ENCODE results near the gene VPREB1.

Gene VPREB1

GRCh38 chr22:22241554-22241898 is 3.1 kb upstream of the VPREB1 start:
- ChIA-PET CTCF (no interaction called here), POLR2A (no interaction called here)
- DNase-seq (ENCODE audit: extremely low spot score), result no peak
- TF ChIP-seq ZNF384 (IDR thresholded peaks at IDR 0.05) (no peak), NFRKB (IDR thresholded peaks at IDR 0.05) (no peak), PKNOX1 (IDR thresholded peaks at IDR 0.05) (no peak), HDGF (IDR thresholded peaks at IDR 0.05; ENCODE audit: borderline replicate concordance) (no peak), FOXM1 (IDR thresholded peaks at IDR 0.05; ENCODE audit: borderline replicate concordance) (no peak), FOXK2 (IDR thresholded peaks at IDR 0.05) (no peak), LEF1 (IDR thresholded peaks at IDR 0.05; ENCODE audit: borderline replicate concordance) (no peak), ELF4 (IDR thresholded peaks at IDR 0.05) (no peak), FOXA1 (IDR thresholded peaks at IDR 0.05) (no peak), SUZ12 (IDR thresholded peaks at IDR 0.05) (no peak), SP1 (IDR thresholded peaks at IDR 0.05) (no peak)

GRCh38 chr22:22242488-22242887 is 2.1 kb upstream of the VPREB1 start:
- TF ChIP-seq ELF4 (IDR thresholded peaks at IDR 0.05) (no peak), ARNT (IDR thresholded peaks at IDR 0.05) (no peak), TARDBP (IDR thresholded peaks at IDR 0.05) (no peak), NFRKB (IDR thresholded peaks at IDR 0.05) (no peak), FOXM1 (IDR thresholded peaks at IDR 0.05; ENCODE audit: borderline replicate concordance) (no peak), ZNF384 (IDR thresholded peaks at IDR 0.05) (no peak), HDGF (IDR thresholded peaks at IDR 0.05; ENCODE audit: borderline replicate concordance) (no peak), SP1 (IDR thresholded peaks at IDR 0.05) (no peak), SUZ12 (IDR thresholded peaks at IDR 0.05) (no peak), PKNOX1 (IDR thresholded peaks at IDR 0.05) (no peak), L3MBTL2 (conservative IDR thresholded peaks at IDR 0.05) (no peak), BHLHE40 (IDR thresholded peaks at IDR 0.05; ENCODE audit: borderline replicate concordance) (no peak)
- no peak for DNase-seq (ENCODE audit: extremely low spot score)
- POLR2A ChIA-PET, result no interaction called here

GRCh38 chr22:22243033-22243680 is 1.4 kb upstream of the VPREB1 start:
- DNase-seq (ENCODE audit: extremely low spot score), result no peak
- POLR2A ChIA-PET, result no interaction called here
- CTCF ChIA-PET, result interaction anchor here (0.7 kb wide), 1 partner anchor 1362 kb away, joined by 4 read pairs; no protein-coding TSS in a partner anchor
- no peak for TF ChIP-seq SP1 (IDR thresholded peaks at IDR 0.05)

More at GRCh38 chr22:22242488-22242887, 2.1 kb upstream of the VPREB1 start:
- CTCF ChIA-PET, result interaction anchor here (0.7 kb wide), 1 partner anchor 154 kb away, joined by 4 read pairs; no protein-coding TSS in a partner anchor

- POLR2A ChIA-PET, result interaction anchor here (1.0 kb wide), 1 partner anchor 37 kb away, joined by 3 read pairs; no protein-coding TSS in a partner anchor
- no peak for DNase-seq (ENCODE audit: extremely low spot score)
- CTCF ChIA-PET, result interaction anchor here (2.0 kb wide), 1 partner anchor 10 kb away, joined by 7 read pairs; no protein-coding TSS in a partner anchor
- no peak for TF ChIP-seq L3MBTL2 (conservative IDR thresholded peaks at IDR 0.05)
- TF ChIP-seq NFRKB (IDR thresholded peaks at IDR 0.05), result no peak
- TF ChIP-seq FOXA1 (IDR thresholded peaks at IDR 0.05), result no peak
- TF ChIP-seq HDGF (IDR thresholded peaks at IDR 0.05; ENCODE audit: borderline replicate concordance), result no peak
Measured at GRCh38 chr22:22245256-22245909, 797 bp downstream of the VPREB1 start.

- DNase-seq (ENCODE audit: extremely low spot score), result no peak
- POLR2A ChIA-PET, result interaction anchor here (1.0 kb wide), 1 partner anchor 38 kb away, joined by 3 read pairs; no protein-coding TSS in a partner anchor
- TF ChIP-seq SUZ12 (IDR thresholded peaks at IDR 0.05) (no peak), ARNT (IDR thresholded peaks at IDR 0.05) (no peak), HDGF (IDR thresholded peaks at IDR 0.05; ENCODE audit: borderline replicate concordance) (no peak), FOXM1 (IDR thresholded peaks at IDR 0.05; ENCODE audit: borderline replicate concordance) (no peak), ZNF384 (IDR thresholded peaks at IDR 0.05) (no peak), CTBP1 (IDR thresholded peaks at IDR 0.05; ENCODE audit: borderline replicate concordance) (no peak), ELF4 (IDR thresholded peaks at IDR 0.05) (no peak), FOXA1 (IDR thresholded peaks at IDR 0.05) (no peak), L3MBTL2 (conservative IDR thresholded peaks at IDR 0.05) (no peak), TARDBP (IDR thresholded peaks at IDR 0.05) (no peak), LEF1 (IDR thresholded peaks at IDR 0.05; ENCODE audit: borderline replicate concordance) (no peak), NFRKB (IDR thresholded peaks at IDR 0.05) (no peak), FOXK2 (IDR thresholded peaks at IDR 0.05) (no peak), BHLHE40 (IDR thresholded peaks at IDR 0.05; ENCODE audit: borderline replicate concordance) (no peak), PKNOX1 (IDR thresholded peaks at IDR 0.05) (no peak), SP1 (IDR thresholded peaks at IDR 0.05) (no peak)
- CTCF ChIA-PET, result interaction anchor here (0.6 to 2.0 kb wide), 2 partner anchors 10 to 45 kb away, joined by 3 to 7 read pairs; no protein-coding TSS in a partner anchor
Measured at GRCh38 chr22:22245935-22246525, 1.4 kb downstream of the VPREB1 start.

GRCh38 chr22:22246706-22247105 is 2.1 kb downstream of the VPREB1 start:
- POLR2A ChIA-PET, result no interaction called here
- CTCF ChIA-PET, result interaction anchor here (1.1 kb wide), 1 partner anchor 39 kb away, joined by 3 read pairs; no protein-coding TSS in a partner anchor
- TF ChIP-seq ZNF384 (IDR thresholded peaks at IDR 0.05) (no peak), PKNOX1 (IDR thresholded peaks at IDR 0.05) (no peak), SP1 (IDR thresholded peaks at IDR 0.05) (no peak), TARDBP (IDR thresholded peaks at IDR 0.05) (no peak), NFRKB (IDR thresholded peaks at IDR 0.05) (no peak), BHLHE40 (IDR thresholded peaks at IDR 0.05; ENCODE audit: borderline replicate concordance) (no peak), SUZ12 (IDR thresholded peaks at IDR 0.05) (no peak), FOXM1 (IDR thresholded peaks at IDR 0.05; ENCODE audit: borderline replicate concordance) (no peak), LEF1 (IDR thresholded peaks at IDR 0.05; ENCODE audit: borderline replicate concordance) (no peak), ELF4 (IDR thresholded peaks at IDR 0.05) (no peak), CTBP1 (IDR thresholded peaks at IDR 0.05; ENCODE audit: borderline replicate concordance) (no peak), FOXK2 (IDR thresholded peaks at IDR 0.05) (no peak), FOXA1 (IDR thresholded peaks at IDR 0.05) (no peak), ARNT (IDR thresholded peaks at IDR 0.05) (no peak), HDGF (IDR thresholded peaks at IDR 0.05; ENCODE audit: borderline replicate concordance) (no peak)
- DNase-seq (ENCODE audit: extremely low spot score), result no peak

Measured in HEK293T (cell line).